ENCODE data around the gene RAB20.
"Not testable (repeated sequence)": the region's sequence is repeated elsewhere in the genome, so short reads cannot be mapped to it uniquely, and the experiment has no call there.

Gene RAB20

DNA sequence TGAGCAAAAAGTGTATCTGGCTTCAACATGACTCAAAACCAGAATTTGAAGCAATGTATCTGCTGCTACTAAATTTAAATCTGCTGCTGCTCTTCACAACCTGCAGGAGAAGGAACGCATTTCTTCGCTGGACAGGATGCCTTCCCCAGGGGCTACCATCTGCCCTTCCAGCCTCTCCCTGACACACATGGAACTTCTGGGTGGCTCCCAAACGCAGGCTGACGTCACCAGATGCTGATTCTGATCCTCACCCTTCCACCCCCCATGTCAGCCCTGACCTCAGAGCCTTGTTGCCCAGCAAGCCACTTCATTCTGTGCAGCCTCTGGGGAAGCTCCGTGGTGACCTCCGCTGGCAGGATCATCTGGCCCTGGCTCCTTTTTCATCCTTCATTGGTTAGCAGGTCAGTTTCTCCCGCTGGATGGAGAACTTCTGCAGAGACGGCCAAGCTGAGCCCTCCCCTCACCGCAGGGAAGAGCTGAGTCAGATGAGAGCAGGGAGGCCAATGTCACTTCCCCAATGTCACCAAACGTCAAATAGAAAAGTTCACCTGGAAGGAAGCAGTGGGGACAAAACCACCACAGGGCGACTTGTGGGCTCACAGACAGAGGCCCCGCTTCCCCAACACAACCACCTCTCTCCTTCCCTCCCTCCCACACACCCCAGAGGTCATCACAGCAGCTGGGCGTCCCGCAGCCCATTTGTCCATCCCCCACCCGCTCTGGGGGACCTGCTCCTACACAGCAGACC, 14.0 kb upstream of the RAB20 start:
- DNase-seq, result no peak

DNA sequence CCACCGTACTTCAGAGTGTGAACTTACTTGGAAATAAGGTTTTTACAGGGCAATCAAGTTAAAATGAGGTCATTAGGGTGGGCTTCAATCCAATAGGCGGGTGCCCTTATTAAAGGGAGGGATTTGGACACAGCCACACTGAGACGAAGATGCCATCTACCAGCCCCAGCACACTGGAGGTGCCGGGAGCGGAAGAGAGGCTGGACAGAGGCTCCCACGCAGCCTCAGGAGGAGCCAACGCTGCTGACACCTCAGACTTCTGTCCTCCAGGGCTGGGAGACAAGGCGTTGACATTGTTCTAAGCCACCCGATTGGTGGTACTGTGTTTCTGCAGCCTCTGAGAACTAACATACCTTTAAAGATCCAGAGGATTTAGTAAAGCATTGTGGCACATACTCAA, 12.6 kb upstream of the RAB20 start:
- DNase-seq, result no peak

DNA sequence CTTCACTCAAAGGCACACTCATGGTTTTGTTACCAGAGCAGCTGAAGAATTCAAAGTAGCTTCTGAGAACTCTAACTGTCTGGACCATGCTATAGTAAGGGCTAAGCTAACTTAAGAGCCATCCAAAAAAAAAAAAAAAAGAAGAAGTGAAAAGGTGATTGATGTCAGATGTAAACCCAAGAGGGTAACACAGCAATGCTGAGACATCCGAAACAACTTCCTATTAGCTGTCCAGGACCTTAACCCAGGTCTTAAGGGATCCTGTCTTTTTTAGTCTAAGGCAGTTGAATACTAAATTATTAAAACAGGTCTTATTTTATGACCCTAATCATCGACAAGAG, 11.2 kb upstream of the RAB20 start:
- no peak for DNase-seq

- DNase-seq, result no peak
Measured at GRCh38 chr13:110571896-110572777, 10.6 kb upstream of the RAB20 start.

GRCh38 chr13:110570886-110571285, 9.4 kb upstream of the RAB20 start:
- DNase-seq, result no peak

DNA sequence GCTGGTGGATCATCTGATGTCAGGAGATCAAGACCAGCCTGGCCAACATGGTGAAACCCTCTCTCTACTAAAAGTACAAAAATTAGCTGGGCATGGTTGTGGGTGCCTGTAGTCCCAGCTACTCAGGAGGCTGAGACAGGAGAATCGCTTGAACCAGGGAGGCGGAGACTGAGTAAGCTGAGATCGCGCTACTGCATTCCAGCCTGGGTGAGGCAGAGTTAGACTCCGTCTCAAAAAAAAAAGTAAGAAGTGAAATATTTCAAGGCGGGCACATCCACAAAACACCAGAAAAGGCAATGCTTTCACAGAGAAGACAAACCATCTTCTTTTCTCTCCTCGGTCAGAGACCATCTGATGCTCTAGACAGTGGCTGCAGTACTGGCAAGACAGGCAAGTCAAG, 8.4 kb upstream of the RAB20 start:
- not testable (repeated sequence) for DNase-seq

GRCh38 chr13:110568612-110569011, 7.1 kb upstream of the RAB20 start:
- DNase-seq, result no peak

DNA sequence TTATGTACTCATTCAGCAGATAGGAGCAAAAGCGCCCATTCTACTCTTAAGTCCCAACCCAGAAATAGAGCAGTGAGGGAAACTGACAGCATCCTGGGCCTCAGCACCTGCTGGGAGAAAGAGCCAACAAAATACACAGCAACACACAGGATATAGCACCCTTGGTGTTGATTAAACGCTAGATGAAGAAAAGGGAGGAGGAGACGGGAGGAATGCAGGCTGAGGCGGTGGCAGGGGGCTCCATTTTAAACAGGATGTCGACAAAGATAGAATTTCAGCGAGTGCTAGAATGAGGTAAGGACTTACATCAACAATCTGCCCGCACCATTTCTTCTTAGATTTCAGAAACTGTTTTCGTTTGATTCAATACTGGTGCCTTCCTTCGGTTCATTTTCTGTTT, 4.6 kb upstream of the RAB20 start:
- no peak for DNase-seq

GRCh38 chr13:110565296-110565695, 3.8 kb upstream of the RAB20 start:
- no peak for DNase-seq

DNA sequence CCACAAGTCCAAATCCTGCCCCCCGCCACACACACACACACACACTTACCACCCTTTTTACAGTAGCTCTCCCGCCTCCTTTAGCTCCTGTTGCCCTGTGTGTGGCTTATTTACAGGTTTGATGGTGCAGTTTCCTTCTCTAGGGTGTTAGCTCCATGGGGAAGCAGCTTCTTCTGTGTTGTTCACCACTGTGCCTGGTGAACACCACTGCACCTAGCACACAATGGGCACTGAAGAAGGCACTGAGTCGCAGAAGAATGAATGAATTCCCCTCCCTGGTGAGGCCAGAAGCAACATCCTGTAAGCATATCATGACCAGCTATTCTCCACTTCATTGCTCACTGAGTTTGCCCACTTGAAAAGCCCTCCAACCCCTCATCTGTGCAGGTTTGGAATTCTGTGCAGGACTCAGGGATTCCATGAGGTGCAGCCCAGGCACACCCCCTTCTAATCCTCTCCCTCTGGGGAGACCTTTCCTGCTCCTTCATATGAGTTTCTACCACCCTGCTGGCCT, 3.0 kb upstream of the RAB20 start:
- no peak for DNase-seq

DNA sequence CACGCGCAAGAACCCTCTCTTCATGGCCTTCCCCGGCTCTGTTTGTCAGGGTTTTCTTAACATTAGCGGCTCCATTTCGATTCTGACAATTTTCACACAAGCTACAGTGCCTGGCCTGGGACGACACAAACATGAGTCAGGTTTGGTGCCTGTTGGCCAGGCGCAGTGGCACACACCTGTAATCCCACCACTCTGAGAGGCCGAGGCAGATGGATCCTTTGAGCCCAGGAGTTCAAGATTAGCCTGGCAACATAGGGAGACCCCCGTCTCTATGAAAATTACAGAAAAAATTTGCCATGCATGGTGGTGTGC, 1.9 kb upstream of the RAB20 start:
- no peak for DNase-seq

GRCh38 chr13:110562696-110563462, 1.4 kb upstream of the RAB20 start:
- no peak for DNase-seq

DNA sequence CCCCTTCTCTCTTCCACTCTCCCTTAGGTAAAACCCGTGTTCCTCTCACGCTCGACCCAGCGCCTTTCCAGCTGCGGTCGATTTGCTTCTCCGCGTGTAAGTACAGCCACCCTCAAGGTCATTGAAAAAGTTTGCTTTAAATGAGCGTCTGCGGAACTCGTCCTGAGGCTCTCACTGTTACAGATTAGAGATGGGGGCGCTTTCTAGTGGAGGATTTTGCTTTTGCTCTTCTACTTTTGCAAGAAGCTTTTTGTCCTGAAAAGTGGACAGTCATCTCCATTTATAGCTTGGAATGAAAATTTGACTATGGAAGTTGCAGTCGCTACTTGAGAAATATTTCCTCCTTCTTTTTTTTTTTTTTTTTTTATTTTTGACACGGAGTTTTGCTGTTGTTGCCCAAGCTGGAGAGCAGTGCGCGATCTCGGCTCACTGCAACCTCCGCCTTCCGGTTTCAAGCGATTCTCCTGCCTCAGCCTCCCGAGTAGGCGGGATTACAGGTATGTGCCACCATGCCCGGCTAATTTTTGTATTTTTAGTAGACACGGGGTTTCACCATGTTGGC, 595 bp upstream of the RAB20 start:
- DNase-seq, result no peak

GRCh38 chr13:110560601-110561343, 750 bp downstream of the RAB20 start:
- DNase-seq, result no peak

DNA sequence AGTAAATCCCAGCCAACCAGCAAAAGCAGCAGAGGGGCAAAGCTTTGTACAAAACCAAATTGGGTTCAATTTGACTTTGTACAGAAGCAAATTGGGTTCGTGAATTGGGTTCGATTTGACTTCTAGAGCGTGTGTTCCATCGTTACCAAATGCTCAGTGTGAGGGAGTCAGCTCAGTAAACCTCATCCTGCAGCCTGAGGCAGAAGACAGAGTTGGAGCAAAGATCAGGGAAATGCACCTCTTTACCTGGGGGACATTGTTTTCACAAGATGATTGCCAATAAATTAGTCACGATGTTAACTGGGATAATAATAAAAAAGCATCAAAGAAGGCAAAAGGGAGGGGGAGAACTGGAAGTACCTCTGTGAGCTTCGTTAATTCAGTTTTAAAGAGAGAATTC, 1.5 kb downstream of the RAB20 start:
- no peak for DNase-seq

DNA sequence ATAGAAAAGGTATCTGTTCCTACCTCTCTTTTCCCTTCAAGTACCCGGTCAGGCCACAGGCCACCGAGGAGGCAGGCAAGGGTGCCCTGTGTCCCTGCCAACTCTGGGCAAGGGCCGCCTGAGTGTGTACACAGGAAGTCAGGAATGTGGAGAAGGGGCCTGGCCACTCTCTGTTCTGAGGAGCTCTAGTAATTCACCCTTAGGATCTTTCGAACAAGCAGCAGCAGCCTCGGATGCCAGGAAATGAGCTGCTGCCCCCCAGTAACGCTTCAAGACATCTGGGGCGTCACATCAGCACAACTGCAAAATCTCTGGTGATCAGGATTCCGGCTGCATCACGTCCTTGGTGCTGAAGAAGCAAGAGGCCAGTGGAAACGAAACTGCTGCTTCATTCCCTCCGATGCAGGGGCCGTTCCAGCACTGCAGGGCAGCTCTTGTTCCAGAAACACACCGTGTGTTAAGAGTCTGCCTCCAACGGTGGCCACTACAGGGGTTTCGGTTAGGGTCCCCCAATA, 2.0 kb downstream of the RAB20 start:
- DNase-seq, result no peak

- no peak for DNase-seq
Measured at GRCh38 chr13:110557610-110558305, 3.8 kb downstream of the RAB20 start.

DNA sequence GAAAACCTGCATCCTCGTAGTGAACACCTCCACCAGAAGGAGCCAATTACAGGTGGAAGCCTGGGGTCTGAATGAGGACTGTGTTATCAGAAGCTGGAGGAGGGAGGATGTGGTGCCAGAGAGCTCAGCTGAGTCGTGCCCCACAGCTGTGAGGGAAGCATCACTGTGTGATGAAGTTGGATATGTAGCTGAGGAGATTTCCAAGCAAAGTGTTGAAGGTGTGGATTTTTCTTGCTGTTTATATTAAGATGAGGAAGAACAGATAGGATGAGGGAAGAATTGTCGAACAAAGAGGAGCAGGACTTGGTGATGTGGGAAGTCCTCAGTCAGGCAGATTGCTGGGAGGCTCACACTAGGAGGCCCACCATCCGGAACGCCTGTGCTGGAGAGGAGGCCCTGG, 4.4 kb downstream of the RAB20 start:
- no peak for DNase-seq

- no peak for DNase-seq
Measured at GRCh38 chr13:110556224-110556606, 5.3 kb downstream of the RAB20 start.

- no peak for DNase-seq
Measured at GRCh38 chr13:110555601-110556223, 5.8 kb downstream of the RAB20 start.

DNA sequence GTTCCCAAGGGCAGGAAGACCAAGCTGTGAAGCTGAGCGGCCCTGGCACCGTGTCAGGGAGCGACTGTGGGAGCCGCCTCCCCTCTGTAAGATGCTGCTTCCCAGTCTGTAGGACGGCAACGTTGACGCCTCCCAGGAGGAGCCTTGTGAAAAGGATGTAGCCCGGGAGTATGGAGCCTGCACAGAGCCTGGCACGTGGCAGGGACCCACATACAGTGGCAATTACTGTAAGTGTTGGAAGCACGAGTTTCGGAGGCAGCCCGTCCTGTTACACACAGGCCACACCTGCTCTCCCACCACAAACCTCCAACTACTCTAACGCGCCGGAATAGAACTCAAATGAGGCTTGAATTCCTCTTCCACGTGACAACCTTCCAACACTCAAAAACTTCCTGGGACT, 6.6 kb downstream of the RAB20 start:
- no peak for DNase-seq

Data from activated CD4-positive, alpha-beta T cell treated with anti-CD3 and anti-CD28 coated beads, Interleukin-2, amount 50 U/mL, for 1 hour (primary cell).